Body of pancreas (tissue), 4 donors: ENCODE data around the gene ANO2.

Experiments used
- POLR2A ChIP-seq, 3 donors: fragments of 450-650 bp; IDR thresholded peaks; one replicate each; pipeline ENCODE4 v1.6.1; 2016; ENCODE audit warnings: antibody characterized with exemption in 3 of 3, mild to moderate bottlenecking in 2 of 3
- TF ChIP-seq, protein P1 (sequence below), 7 experiments: fragments of 450-650 bp in 4 of 7; fragments of 200-600 bp in 3 of 7; sonication (generic) in 3 of 7; IDR thresholded peaks; one replicate each; pipeline ENCODE4 v1.5.1; 2016 to 2019; ENCODE audit warnings: antibody characterized with exemption in 7 of 7

DNA sequence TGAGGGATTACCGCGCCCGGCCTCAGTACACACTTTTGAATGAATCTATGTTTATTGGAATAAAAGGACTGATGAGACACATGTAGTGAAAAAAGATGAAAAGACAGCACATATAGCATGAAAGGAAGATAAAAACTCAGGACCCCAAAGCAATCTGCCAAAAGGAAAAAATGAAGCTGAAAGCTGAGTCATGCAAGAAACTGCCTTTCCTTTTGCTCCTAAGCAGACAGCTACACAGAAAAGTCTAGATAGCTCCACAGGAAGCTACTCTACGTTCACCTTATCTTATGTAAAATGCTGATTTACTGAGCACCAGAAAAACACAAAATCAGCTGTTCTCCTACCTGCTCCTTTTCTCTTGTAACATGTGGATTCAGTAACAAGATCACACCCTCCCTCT lies 384.8 kb downstream of the ANO2 start:
- TF ChIP-seq, protein P1, sequence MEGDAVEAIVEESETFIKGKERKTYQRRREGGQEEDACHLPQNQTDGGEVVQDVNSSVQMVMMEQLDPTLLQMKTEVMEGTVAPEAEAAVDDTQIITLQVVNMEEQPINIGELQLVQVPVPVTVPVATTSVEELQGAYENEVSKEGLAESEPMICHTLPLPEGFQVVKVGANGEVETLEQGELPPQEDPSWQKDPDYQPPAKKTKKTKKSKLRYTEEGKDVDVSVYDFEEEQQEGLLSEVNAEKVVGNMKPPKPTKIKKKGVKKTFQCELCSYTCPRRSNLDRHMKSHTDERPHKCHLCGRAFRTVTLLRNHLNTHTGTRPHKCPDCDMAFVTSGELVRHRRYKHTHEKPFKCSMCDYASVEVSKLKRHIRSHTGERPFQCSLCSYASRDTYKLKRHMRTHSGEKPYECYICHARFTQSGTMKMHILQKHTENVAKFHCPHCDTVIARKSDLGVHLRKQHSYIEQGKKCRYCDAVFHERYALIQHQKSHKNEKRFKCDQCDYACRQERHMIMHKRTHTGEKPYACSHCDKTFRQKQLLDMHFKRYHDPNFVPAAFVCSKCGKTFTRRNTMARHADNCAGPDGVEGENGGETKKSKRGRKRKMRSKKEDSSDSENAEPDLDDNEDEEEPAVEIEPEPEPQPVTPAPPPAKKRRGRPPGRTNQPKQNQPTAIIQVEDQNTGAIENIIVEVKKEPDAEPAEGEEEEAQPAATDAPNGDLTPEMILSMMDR (IDR thresholded peaks at IDR 0.05): no peak
- no peak for TF ChIP-seq POLR2A (IDR thresholded peaks at IDR 0.05)
